GM12864 (cell line): ENCODE data around the gene TMEM242.

Experiments
- DNase-seq: peaks from one replicate; pipeline ENCODE4 v3.0.0-alpha.2; 2011; ENCODE audit warnings: low read depth
- H3K4me3 ChIP-seq: 2 replicates; pipeline ENCODE4 v1.5.1; 2011; ENCODE audit warnings: mild to moderate bottlenecking, low read depth, low read length, control low read depth
- CTCF ChIP-seq: IDR thresholded peaks from 2 replicates; pipeline ENCODE4 v1.5.1; 2011; ENCODE audit warnings: low read depth, mild to moderate bottlenecking, moderate library complexity, low read length, control low read depth, inconsistent platforms; ENCODE audit errors: missing control alignments

TMEM242 gene

DNA sequence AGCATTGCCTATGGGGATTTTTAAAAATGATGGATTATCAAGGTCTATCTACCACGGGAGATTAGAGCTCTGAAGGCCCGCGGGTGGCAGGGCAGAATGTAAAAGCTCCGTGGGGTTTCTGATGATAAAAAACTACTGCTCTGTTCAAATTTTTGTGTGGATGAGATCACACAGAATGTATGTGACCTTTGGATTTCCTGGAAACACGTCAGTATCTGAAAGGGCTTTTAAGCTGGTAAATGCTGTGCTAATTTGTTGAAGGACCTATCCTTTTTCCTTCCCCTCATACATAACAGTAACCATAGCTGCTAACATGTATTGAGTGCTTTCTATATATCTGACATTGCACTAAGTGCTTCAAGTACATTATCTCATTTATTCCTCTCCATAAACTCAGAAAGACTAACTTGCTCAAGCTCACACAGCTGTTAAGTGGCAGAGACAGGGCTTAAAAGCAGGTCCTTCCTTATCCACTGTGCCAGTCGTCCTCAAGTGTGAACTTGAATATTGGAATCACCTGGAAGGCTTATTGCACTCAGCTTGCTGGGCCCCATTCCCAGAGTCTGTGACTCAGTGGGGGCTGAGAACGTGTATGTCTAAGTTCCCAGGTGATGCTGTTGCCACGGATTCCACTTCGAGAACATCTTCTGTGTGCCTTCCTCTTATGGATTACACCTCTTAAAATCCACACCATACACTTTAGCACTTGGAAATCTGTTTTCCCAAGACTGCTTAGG is 1.9 kb upstream of the TMEM242 start:
- no peak overlapping the region for H3K4me3 ChIP-seq
- no peak for DNase-seq
- no peak for TF ChIP-seq CTCF

- DNase-seq, result no peak
- TF ChIP-seq CTCF, result no peak
- peak overlapping the region; percentile 75 for H3K4me3 ChIP-seq
Observed at GRCh38 chr6:157323966-157324300, 614 bp upstream of the TMEM242 start.

GRCh38 chr6:157322792-157323254 is 496 bp downstream of the TMEM242 start:
- DNase-seq, result no peak
- H3K4me3 ChIP-seq, result peak overlapping the region; percentile 75

GRCh38 chr6:157316871-157317814 is 6.2 kb downstream of the TMEM242 start:
- no peak for DNase-seq
- H3K4me3 ChIP-seq, result no peak overlapping the region
- TF ChIP-seq CTCF, result no peak

More at GRCh38 chr6:157322792-157323254, 496 bp downstream of the TMEM242 start:
- TF ChIP-seq CTCF, result no peak

DNA sequence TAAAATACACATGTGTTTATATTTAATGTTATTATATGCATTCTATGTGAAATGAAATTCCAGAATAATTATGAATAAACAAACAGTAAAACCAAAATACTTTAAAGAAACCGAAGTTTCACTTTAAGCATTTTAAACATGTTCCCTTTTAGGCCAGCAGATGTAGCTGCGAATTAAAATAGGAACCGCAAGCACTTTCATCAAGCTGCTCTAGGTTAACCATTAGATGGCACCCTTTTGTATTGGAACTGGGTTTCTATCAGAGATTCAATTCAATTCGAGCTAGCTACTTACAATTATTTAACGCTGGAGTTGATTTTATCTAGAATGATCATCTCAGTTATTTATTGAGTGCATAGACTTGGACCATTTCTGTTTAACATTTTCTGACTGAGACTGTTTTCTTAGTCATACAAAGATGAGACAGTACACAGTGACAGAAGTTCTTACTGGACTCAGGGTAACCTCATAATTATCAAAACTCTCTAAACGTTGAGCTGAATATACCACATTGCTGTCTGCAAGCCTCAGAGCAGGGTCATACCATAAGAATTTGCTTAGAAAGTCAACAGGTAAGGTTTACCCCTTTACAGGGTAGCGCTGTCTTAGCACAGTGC is 8.5 kb downstream of the TMEM242 start:
- no peak overlapping the region for H3K4me3 ChIP-seq
- TF ChIP-seq CTCF, result peak; percentile 72
- peak; percentile 41 for DNase-seq

DNA sequence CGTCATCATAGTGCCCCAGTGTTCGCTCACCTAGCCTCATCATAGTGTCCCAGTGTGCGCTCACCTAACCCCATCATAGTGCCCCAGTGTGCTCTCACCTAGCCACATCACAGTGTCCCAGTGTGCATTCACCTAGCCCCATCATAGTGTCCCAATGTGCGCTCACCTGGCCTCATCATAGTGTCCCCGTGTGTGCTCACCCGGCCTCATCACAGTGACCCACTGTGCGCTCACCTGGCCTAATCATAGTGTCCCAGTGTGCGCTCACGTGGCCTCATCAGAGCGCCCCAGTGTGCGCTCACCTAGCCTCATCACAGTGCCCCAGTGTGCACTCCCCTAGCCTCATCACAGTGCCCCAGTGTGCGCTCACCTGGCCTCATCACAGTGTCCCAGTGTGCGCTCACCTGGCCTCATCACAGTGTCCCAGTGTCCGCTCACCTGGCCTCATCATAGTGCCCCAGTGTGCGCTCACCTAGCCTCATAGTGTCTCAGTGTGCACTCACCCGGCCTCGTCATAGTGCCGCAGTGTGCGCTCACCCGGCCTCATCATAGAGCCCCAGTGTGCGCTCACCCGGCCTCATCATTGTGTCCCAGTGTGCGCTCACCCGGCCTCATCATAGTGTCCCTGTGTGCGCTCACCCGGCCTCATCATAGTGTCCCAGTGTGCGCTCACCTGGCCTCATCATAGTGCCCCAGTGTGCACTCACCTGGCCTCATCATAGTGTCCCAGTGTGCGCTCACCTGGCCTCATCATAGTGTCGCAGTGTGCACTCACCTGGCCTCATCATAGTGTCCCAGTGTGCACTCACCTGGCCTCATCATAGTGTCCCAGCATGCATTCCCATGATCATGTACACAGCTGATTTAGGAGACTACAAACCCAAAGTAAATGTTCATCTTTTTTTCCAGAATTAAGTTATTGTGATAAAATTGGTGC is 9.5 kb downstream of the TMEM242 start:
- no peak for TF ChIP-seq CTCF
- no peak overlapping the region for H3K4me3 ChIP-seq
- no peak for DNase-seq
